RKO (cell line): Measurements from ENCODE around the gene ANO7.

Source experiments
- DNase-seq: peaks from one replicate; pipeline ENCODE4 v3.0.0-alpha.2; 2016; ENCODE audit warnings: low spot score

The ANO7 gene

GRCh38 chr2:241228081-241228859 is 39.8 kb downstream of the ANO7 start:
- DNase-seq: no peak

GRCh38 chr2:241228860-241229516 is 40.5 kb downstream of the ANO7 start:
- no peak for DNase-seq

- DNase-seq: no peak
These were observed 41.3 kb downstream of the ANO7 start for GRCh38 chr2:241229563-241230401.

- no peak for DNase-seq
These were observed 42.0 kb downstream of the ANO7 start for GRCh38 chr2:241230435-241230834.

GRCh38 chr2:241232736-241233575 is 44.5 kb downstream of the ANO7 start:
- no peak for DNase-seq

- no peak for DNase-seq
These were observed 45.8 kb downstream of the ANO7 start for GRCh38 chr2:241234066-241234790.

- no peak for DNase-seq
These were observed 46.7 kb downstream of the ANO7 start for GRCh38 chr2:241234962-241235740.

GRCh38 chr2:241235859-241236593 is 47.5 kb downstream of the ANO7 start:
- DNase-seq: no peak

- DNase-seq: no peak
These were observed 48.6 kb downstream of the ANO7 start for GRCh38 chr2:241237047-241237446.

- no peak for DNase-seq
These were observed 49.5 kb downstream of the ANO7 start for GRCh38 chr2:241237949-241238371.

GRCh38 chr2:241238693-241239198 is 50.3 kb downstream of the ANO7 start:
- DNase-seq: no peak

- DNase-seq: no peak
These were observed 51.2 kb downstream of the ANO7 start for GRCh38 chr2:241239552-241240202.

- DNase-seq: no peak
These were observed 52.0 kb downstream of the ANO7 start for GRCh38 chr2:241240320-241241004.

- no peak for DNase-seq
These were observed 53.2 kb downstream of the ANO7 start for GRCh38 chr2:241241669-241242068.

- no peak for DNase-seq
These were observed 53.8 kb downstream of the ANO7 start for GRCh38 chr2:241242306-241242705.

- DNase-seq: no peak
These were observed 55.9 kb downstream of the ANO7 start for GRCh38 chr2:241244368-241244767.

GRCh38 chr2:241248289-241248688 is 59.8 kb downstream of the ANO7 start:
- DNase-seq: no peak

- no peak for DNase-seq
These were observed 60.4 kb downstream of the ANO7 start for GRCh38 chr2:241248897-241249296.
